Spleen (tissue), 11 donors: Measurements from ENCODE around the gene PSMD1. TPM values are rescaled to one million over a fixed set of nuclear protein-coding genes. Genes with fewer than 3 reads are reported as not detected.
"Not testable (repeated sequence)": the region's sequence is repeated elsewhere in the genome, so short reads cannot be mapped to it uniquely, and the experiment has no call there.

Source experiments
- DNase-seq: peaks from one replicate; pipeline ENCODE4 v3.0.0-alpha.2; 2020
- H3K27ac ChIP-seq, 8 donors: fragments of 200-600 bp; sonication (generic) in 7 of 8; 1 replicate in 4 of 8; 2 replicates in 4 of 8; pipeline versions ENCODE4 v1.5.0 to v1.8.0; 2016 to 2021; ENCODE audit warnings: inconsistent platforms in 4 of 8, mild to moderate bottlenecking in 4 of 8, moderate library complexity in 1 of 8
- H3K27me3 ChIP-seq, 7 donors: fragments of 200-600 bp; sonication (generic) in 6 of 7; replicated peaks in 1 of 7; 1 replicate in 4 of 7; 2 replicates in 3 of 7; pipeline versions ENCODE4 v1.5.0 to v1.8.0; 2016 to 2021; ENCODE audit warnings: inconsistent platforms in 3 of 7, mild to moderate bottlenecking in 1 of 7
- H3K36me3 ChIP-seq, 6 donors: fragments of 200-600 bp; sonication (generic) in 5 of 6; 1 replicate in 4 of 6; 2 replicates in 2 of 6; pipeline versions ENCODE4 v1.5.0 to v1.8.0; 2016 to 2021; ENCODE audit warnings: inconsistent platforms in 2 of 6
- H3K4me1 ChIP-seq, 6 donors: fragments of 200-600 bp; sonication (generic) in 5 of 6; 1 replicate in 3 of 6; 2 replicates in 3 of 6; pipeline versions ENCODE4 v1.5.0 to v1.8.0; 2016 to 2021; ENCODE audit warnings: inconsistent platforms in 3 of 6
- H3K4me3 ChIP-seq, 8 donors: fragments of 200-600 bp; sonication (generic) in 7 of 8; 1 replicate in 4 of 8; 2 replicates in 4 of 8; pipeline versions ENCODE4 v1.5.0 to v1.8.0; 2016 to 2021; ENCODE audit warnings: inconsistent platforms in 4 of 8, mild to moderate bottlenecking in 4 of 8, moderate library complexity in 2 of 8
- H3K9me3 ChIP-seq, 8 donors: fragments of 200-600 bp; sonication (generic) in 7 of 8; 1 replicate in 4 of 8; 2 replicates in 4 of 8; pipeline versions ENCODE4 v1.5.0 to v1.8.0; 2016 to 2021; ENCODE audit warnings: inconsistent platforms in 4 of 8
- CTCF ChIP-seq, 11 experiments: fragments of 200-600 bp in 7 of 11; fragments of 450-650 bp in 4 of 11; sonication (generic) in 4 of 11; IDR thresholded peaks in 8 of 11; conservative IDR thresholded peaks in 3 of 11; 1 replicate in 7 of 11; 2 replicates in 4 of 11; pipeline versions ENCODE4 v1.4.0 to v1.8.0; 2016 to 2021; ENCODE audit warnings: antibody characterized with exemption in 11 of 11, inconsistent platforms in 4 of 11, mild to moderate bottlenecking in 1 of 11
- POLR2A ChIP-seq, 3 donors: fragments of 450-650 bp; IDR thresholded peaks; one replicate each; pipeline ENCODE4 v1.5.1; 2017; ENCODE audit warnings: antibody characterized with exemption in 3 of 3, mild to moderate bottlenecking in 1 of 3
- POLR2AphosphoS5 ChIP-seq, 3 donors: sonication (generic); formaldehyde crosslinking; IDR thresholded peaks; one replicate each; pipeline ENCODE4 v1.5.1; 2017; ENCODE audit warnings: antibody characterized with exemption in 3 of 3
- WGBS, 5 donors: extraction: QIAGEN DNeasy Blood & Tissue Kit in 3 of 5; methylation state at CpG; one replicate each; pipeline versions ENCODE4 v1.1.5 to v1.1.7; 2013 to 2018; 5-methylcytosine and 5-hydroxymethylcytosine counted together
- intact Hi-C: fragments of 100-400 bp; cut with DNase I; formaldehyde crosslinking; loops from one replicate; pipeline ENCODE4 v1.15.0; 2023; ENCODE audit warnings: low total_unique reads
- polyA plus RNA-seq, 3 donors: library from polyadenylated mRNA; stranded (reverse); fragments of 200-250 nt; gene quantifications; one replicate each; pipeline ENCODE4 v1.2.1, GENCODE V29; 2013
- total RNA-seq, 7 donors: library from RNA; depleted of rRNA in 3 of 7; stranded (reverse); fragments of >200 nt in 3 of 7; fragmentation: NEBNext Ultra II Directional in 4 of 7; extraction: Animal tissue kit (Norgen Biotek cat#: 25700) in 4 of 7; gene quantifications; one replicate each; pipeline versions ENCODE4 v1.1.0 to v1.2.1, GENCODE V29; 2016 to 2021
- donor health status: healthy with polysubstance abuse.
- donor health status: DM: no; HTN: no; CAD: no; lungs with moderate emphysema.
- donor health status: DM: no; HTN: no; CAD: no.
- donor health status: Bipolar disorder and iron deficiency.
- donor health status: healthy.
- donor health status: DM: no; HTN: no; CAD: no.
- donor health status: DM: yes; HTN: yes; CAD: no.

PSMD1 gene
- total and polyA plus RNA-seq, 10 donors: 21.2 to 81.2 (median 53.4) TPM

GRCh38 chr2:231174211-231174651, 117.6 kb downstream of the PSMD1 start:
- H3K4me3 ChIP-seq: no peak overlapping the region
- H3K27ac ChIP-seq: peak overlapping the region in 5 of 8 donors; percentile 7 to 59 (median 15)
- no peaks in the 10 kb centered on the region for H3K27me3 ChIP-seq
- DNase-seq: no peak
- TF ChIP-seq POLR2A (IDR thresholded peaks at IDR 0.05) (no peak), POLR2AphosphoS5 (IDR thresholded peaks at IDR 0.05) (no peak), CTCF (IDR thresholded peaks at IDR 0.05 in 8 of 11, conservative IDR thresholded peaks at IDR 0.05 in 3 of 11) (no peak)
- H3K9me3 ChIP-seq: no peaks in the 10 kb centered on the region
- intact Hi-C loops: no loop called here
- H3K36me3 ChIP-seq: peaks cover 0 to 68% (median 28%) of the 10 kb centered on the region in 6 donors
- WGBS, 5 donors: 30 to 57% (median 44%) methylated on average over 2 of the region's 2 CpGs
- peaks cover 0 to 24% (median 4%) of the 10 kb centered on the region in 6 donors for H3K4me1 ChIP-seq

- Histone ChIP-seq H3K36me3 (peaks cover 0 to 50% (median 20%) of the 10 kb centered on the region in 6 donors), H3K27me3 (no peaks in the 10 kb centered on the region), H3K4me1 (peaks cover 5 to 43% (median 19%) of the 10 kb centered on the region in 6 donors), H3K27ac (no peak overlapping the region), H3K9me3 (no peaks in the 10 kb centered on the region), H3K4me3 (no peak overlapping the region)
- intact Hi-C loops: no loop called here
- no peak for DNase-seq
- TF ChIP-seq POLR2A (IDR thresholded peaks at IDR 0.05) (no peak), POLR2AphosphoS5 (IDR thresholded peaks at IDR 0.05) (no peak)
- 65 to 82% (median 74%) methylated on average over 2 of the region's 2 CpGs for WGBS, 5 donors
These were observed 119.4 kb downstream of the PSMD1 start for GRCh38 chr2:231176066-231176465.

- 82 to 90% (median 87%) methylated on average over 11 of the region's 11 CpGs for WGBS, 5 donors
- no peak for DNase-seq
- peaks cover 11 to 56% (median 31%) of the 10 kb centered on the region in 6 donors for H3K4me1 ChIP-seq
These were observed 120.7 kb downstream of the PSMD1 start for GRCh38 chr2:231177156-231178025.

DNA sequence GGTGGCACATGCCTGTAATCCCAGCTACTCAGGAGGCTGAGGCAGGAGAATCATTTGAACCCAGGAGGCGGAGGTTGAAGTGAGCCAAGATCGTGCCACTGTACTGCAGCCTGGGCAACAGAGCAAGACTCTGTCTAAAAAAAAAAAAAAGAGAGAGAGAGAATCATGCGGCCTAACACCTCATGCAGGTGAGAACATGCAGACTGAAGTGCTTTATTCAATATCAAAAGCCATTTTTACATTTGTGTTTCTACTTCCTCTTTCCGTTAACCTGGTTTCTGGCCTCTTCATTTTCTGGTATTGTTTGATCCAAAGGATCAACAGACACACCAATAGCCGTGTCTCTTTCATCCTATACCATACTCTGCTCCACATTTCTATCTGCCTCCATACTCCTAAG, 122.1 kb downstream of the PSMD1 start:
- intact Hi-C loops, H3K27me3 ChIP-seq, H3K9me3 ChIP-seq, DNase-seq, H3K4me3 ChIP-seq, H3K27ac ChIP-seq: not testable (repeated sequence)
- Histone ChIP-seq H3K4me1 (peaks cover 11 to 60% (median 32%) of the 10 kb centered on the region in 6 donors), H3K36me3 (peaks cover 0 to 24% (median 0%) of the 10 kb centered on the region in 6 donors)
- WGBS, 5 donors: 69 to 77% (median 70%) methylated on average over 5 of the region's 5 CpGs

More at GRCh38 chr2:231177156-231178025, 120.7 kb downstream of the PSMD1 start:
- no peaks in the 10 kb centered on the region for H3K27me3 ChIP-seq
- no peak for TF ChIP-seq CTCF (IDR thresholded peaks at IDR 0.05 in 8 of 11, conservative IDR thresholded peaks at IDR 0.05 in 3 of 11)
- TF ChIP-seq POLR2A (IDR thresholded peaks at IDR 0.05): no peak
- no peak for TF ChIP-seq POLR2AphosphoS5 (IDR thresholded peaks at IDR 0.05)
- no peaks in the 10 kb centered on the region for H3K9me3 ChIP-seq
- no peak overlapping the region for H3K27ac ChIP-seq
- H3K36me3 ChIP-seq: peaks cover 0 to 36% (median 9%) of the 10 kb centered on the region in 6 donors
- H3K4me3 ChIP-seq: no peak overlapping the region
- intact Hi-C loops: no loop called here

GRCh38 chr2:231181860-231182512, 125.3 kb downstream of the PSMD1 start:
- peak; percentile 91 for DNase-seq
- Histone ChIP-seq H3K36me3 (no peaks in the 10 kb centered on the region), H3K4me1 (peaks cover 16 to 69% (median 44%) of the 10 kb centered on the region in 6 donors), H3K4me3 (peak overlapping the region in 1 of 8 donors; percentile 19), H3K27me3 (no peaks in the 10 kb centered on the region), H3K9me3 (no peaks in the 10 kb centered on the region), H3K27ac (peak overlapping the region; percentile 19 to 77 (median 70))
- WGBS, 5 donors: 35 to 39% (median 37%) methylated on average over 12 of the region's 12 CpGs
- intact Hi-C loops: no loop called here
- TF ChIP-seq POLR2AphosphoS5 (IDR thresholded peaks at IDR 0.05) (peak; percentile 50 to 69 (median 68)), CTCF (IDR thresholded peaks at IDR 0.05 in 8 of 11, conservative IDR thresholded peaks at IDR 0.05 in 3 of 11) (peak in 1 of 11 experiments; percentile 29), POLR2A (IDR thresholded peaks at IDR 0.05) (no peak)
